WI38 (cell line): Measurements from ENCODE around the gene KDM2B.

Source experiments
- H3K4me3 ChIP-seq: 2 replicates; pipeline ENCODE4 v1.5.1; 2011; ENCODE audit warnings: low read depth, mild to moderate bottlenecking, control low read depth, low read length
- TF ChIP-seq, protein P1 (sequence below): IDR thresholded peaks from 2 replicates; pipeline ENCODE4 v1.5.1; 2012; ENCODE audit warnings: low read depth, mild to moderate bottlenecking, control low read depth, low read length

Gene KDM2B

DNA sequence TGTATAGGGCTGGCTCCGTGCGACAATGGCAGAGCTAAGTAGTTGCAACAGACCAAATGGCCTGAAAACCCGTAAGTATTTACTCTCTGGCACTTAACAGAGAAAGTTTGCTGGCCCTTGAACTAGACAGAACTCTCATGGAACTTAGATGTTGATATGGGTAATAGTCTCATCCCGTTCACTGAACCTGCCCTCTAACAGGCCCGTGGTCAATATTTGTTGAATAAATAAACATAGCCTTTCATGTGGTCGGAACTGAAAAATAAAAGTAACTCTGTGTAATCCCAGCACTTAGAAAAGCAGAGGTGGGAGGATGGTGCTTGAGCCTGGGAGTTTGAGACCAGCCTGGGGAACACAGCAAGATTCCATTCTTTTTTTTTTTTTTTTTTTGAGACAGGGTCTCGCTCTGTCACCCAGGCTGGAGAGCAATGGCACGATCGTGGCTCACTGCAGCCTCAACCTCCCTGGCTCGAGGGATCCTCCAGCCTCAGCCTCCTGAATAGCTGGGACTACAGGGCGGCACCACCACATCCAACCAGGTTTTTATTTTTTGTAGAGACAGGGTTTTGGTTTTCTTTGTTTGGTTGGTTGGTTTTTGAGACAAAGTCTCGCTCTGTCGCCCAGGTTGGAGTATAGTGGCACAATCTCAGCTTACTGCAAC, 29.7 kb downstream of the KDM2B start:
- H3K4me3 ChIP-seq: no peak overlapping the region
- TF ChIP-seq, protein P1, sequence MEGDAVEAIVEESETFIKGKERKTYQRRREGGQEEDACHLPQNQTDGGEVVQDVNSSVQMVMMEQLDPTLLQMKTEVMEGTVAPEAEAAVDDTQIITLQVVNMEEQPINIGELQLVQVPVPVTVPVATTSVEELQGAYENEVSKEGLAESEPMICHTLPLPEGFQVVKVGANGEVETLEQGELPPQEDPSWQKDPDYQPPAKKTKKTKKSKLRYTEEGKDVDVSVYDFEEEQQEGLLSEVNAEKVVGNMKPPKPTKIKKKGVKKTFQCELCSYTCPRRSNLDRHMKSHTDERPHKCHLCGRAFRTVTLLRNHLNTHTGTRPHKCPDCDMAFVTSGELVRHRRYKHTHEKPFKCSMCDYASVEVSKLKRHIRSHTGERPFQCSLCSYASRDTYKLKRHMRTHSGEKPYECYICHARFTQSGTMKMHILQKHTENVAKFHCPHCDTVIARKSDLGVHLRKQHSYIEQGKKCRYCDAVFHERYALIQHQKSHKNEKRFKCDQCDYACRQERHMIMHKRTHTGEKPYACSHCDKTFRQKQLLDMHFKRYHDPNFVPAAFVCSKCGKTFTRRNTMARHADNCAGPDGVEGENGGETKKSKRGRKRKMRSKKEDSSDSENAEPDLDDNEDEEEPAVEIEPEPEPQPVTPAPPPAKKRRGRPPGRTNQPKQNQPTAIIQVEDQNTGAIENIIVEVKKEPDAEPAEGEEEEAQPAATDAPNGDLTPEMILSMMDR: no peak

DNA sequence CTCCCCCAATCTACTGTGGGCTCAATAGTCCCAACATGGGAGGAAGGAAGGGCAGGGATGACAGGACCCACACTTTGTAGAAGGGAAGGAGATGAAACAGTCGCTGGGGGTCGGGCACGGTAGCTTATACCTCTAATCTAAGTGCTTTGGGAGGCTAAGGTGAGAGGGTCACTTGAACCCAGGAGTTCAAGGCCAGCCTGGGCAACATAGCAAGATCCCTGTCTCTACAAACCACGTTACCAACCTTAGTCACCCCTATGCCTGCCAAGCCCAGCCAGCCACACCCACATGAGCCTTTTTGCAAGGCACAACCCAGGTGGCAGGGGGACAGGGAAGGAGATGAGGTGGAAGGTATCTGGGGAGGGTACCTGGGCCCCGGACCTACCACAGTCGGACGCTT, 31.7 kb downstream of the KDM2B start:
- H3K4me3 ChIP-seq: no peak overlapping the region
- TF ChIP-seq, protein P1: no peak

DNA sequence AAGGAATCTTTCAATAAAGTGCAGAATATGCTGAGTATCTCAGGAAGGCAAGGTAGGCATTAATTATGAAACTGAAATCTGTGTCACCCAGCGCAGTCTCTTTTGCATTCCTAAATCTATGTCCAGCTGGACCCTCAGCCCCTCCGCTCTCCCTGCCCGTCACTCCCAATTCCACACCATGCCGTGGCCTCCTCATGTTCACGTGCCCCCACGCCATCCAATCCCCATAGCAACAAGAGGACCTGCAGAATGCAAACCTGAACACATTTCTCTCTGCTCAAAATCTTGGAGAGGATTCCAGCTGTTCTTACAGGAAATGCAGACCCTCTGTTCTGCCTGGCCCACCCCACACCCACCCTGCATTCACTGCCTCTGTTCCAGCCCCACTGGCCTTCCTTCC, 35.3 kb downstream of the KDM2B start:
- H3K4me3 ChIP-seq: no peak overlapping the region
- TF ChIP-seq, protein P1: no peak

DNA sequence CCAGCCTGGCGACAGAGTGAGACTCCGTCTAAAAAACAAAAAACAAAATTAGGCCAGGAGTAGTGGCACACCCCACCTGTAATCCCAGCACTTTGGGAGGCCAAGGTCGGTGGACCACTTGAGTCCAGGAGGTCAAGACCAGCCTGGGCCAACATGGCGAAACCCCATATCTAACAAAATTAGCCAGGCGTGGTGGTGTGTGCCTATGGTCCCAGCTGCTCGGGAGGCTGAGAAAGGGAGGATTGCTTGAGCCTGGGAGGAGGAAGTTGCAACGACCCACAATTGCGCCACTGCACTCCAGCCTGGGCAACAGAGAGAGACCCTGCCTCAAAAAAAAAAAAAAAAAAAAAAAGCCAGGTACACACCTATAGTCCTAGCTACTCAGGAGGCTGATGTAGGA, 37.0 kb downstream of the KDM2B start:
- H3K4me3 ChIP-seq: no peak overlapping the region
- TF ChIP-seq, protein P1: no peak

DNA sequence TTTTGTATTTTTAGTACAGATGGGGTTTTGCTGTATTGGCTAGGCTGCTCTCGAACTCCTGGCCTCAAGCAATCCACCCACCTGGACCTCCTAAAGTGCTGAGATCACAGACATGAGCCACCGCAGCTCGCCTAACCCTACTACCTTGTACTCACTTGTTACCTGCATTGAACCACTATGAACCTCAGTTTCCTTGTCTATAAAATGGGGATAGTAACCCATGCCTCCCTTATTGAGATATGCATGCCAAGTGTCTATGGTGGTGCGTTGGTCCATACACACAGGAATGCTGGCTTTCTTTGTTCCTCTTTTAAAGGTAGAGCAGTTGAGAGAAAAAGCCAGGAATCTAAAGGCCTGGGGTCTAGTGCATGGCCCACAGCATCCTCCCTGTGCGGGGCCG, 40.9 kb downstream of the KDM2B start:
- TF ChIP-seq, protein P1: no peak
- no peak overlapping the region for H3K4me3 ChIP-seq

DNA sequence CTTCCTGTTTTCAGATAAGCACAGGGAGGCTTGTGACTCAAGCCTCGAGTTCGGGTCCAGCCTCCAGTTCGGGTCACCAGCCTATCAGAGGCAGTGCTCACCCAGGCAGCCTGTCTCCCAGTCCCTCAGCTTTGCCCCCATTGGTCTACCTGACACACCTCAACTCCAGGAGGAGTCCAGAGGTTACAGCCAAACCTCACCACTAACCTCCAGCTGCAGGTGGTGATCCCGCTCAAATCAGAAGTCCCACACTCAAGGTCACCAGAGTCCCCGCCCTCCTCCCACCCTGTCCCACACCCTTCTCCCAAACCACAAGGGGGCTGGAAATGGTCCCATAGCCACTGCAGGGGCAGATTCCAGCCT, 42.1 kb downstream of the KDM2B start:
- TF ChIP-seq, protein P1: no peak
- H3K4me3 ChIP-seq: no peak overlapping the region

DNA sequence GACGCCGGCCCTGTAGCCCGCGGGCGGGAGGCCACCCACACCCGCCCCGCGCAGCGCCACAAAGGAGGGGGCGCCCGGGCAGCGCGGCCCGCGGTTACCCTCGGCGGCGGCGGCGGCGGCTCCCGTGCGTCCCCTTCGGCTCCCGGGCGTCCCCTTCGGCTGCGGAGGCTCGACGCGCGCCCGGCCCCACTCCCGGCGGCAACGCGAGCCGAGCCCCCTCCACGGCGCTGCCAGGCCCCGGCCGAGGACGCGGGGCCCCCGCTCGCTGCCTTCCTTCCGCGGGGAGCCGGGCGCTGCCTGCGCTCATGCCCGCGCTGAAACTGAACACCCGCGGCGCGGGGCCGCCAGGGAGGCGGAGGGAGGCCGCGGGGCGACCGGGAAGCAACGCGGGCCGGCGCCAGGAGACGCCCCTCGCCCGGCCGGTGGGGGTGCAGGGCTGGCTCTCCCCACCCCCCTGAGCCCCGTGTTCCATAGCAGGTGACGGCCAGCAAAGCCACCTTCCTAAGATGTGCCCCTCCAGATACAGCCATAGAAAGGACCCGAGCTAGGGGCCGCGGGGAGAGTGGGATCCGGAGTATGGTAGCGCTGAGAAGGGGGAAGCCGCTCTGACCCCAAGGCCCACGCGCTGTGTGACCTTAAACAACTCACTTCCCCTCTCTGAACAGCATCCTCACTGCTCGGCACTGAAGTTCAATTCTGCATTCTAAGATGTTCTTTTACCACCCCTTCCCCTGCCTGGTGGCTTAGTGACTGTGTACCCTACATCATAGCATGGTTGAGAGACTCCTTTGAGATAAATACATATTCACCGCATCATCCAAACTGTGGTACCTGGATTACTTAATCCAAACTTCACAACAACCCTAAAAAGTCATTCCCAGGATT, 42.8 kb downstream of the KDM2B start:
- TF ChIP-seq, protein P1: no peak
- H3K4me3 ChIP-seq: peak overlapping the region; percentile 56
